Neuronal stem cell (in vitro differentiated cells): Measurements from ENCODE around the gene GUCA1A.

Experiments
- DNase-seq: peaks from one replicate; pipeline ENCODE4 v3.0.0-alpha.2; 2013; ENCODE audit warnings: low spot score
- H2AFZ ChIP-seq: one replicate; pipeline ENCODE4 v1.6.1; 2013; ENCODE audit warnings: mild to moderate bottlenecking, low read length, inconsistent platforms
- H2AK5ac ChIP-seq: 2 replicates; pipeline ENCODE4 v1.6.1; 2013; ENCODE audit warnings: low read depth, mild to moderate bottlenecking, inconsistent platforms, low read length, moderate library complexity, mixed read lengths
- H2BK120ac ChIP-seq: 2 replicates; pipeline ENCODE4 v1.6.1; 2013; ENCODE audit warnings: low read depth, mild to moderate bottlenecking, inconsistent platforms, low read length, moderate library complexity, mixed read lengths
- H2BK12ac ChIP-seq: one replicate; pipeline ENCODE4 v1.6.1; 2013; ENCODE audit warnings: low read length, inconsistent platforms
- H2BK15ac ChIP-seq: 2 replicates; pipeline ENCODE4 v1.6.1; 2013; ENCODE audit warnings: mild to moderate bottlenecking, low read length, inconsistent platforms, mixed read lengths
- H2BK5ac ChIP-seq: one replicate; pipeline ENCODE4 v1.6.1; 2013; ENCODE audit warnings: inconsistent platforms, mild to moderate bottlenecking, low read length, moderate library complexity
- H3K14ac ChIP-seq: one replicate; pipeline ENCODE4 v1.6.1; 2013; ENCODE audit warnings: low read length, inconsistent platforms
- H3K18ac ChIP-seq: 2 replicates; pipeline ENCODE4 v1.6.1; 2013; ENCODE audit warnings: low read length, inconsistent platforms
- H3K23ac ChIP-seq: 2 replicates; pipeline ENCODE4 v1.6.1; 2013; ENCODE audit warnings: low read depth, mild to moderate bottlenecking, mixed read lengths, low read length, inconsistent platforms; ENCODE audit not compliant: poor library complexity
- H3K27ac ChIP-seq: replicated peaks from 3 replicates; pipeline ENCODE4 v1.5.1; 2013; ENCODE audit warnings: low read length, inconsistent platforms
- H3K27me3 ChIP-seq, 3 experiments: 2 replicates each; pipeline ENCODE4 v1.6.1; 2013; ENCODE audit warnings: low read length in 3 of 3, mild to moderate bottlenecking in 2 of 3, inconsistent platforms in 1 of 3, low read depth in 1 of 3, mixed read lengths in 1 of 3, moderate library complexity in 1 of 3; ENCODE audit not compliant: control insufficient read depth in 3 of 3, insufficient read depth in 3 of 3
- H3K36me3 ChIP-seq, 2 donors: replicated peaks in 1 of 2; 2 replicates each; pipeline ENCODE4 v1.6.1; 2013; ENCODE audit warnings: low read length in 2 of 2; ENCODE audit not compliant: control insufficient read depth in 2 of 2, insufficient read depth in 2 of 2
- H3K4ac ChIP-seq: 2 replicates; pipeline ENCODE4 v1.6.1; 2013; ENCODE audit warnings: inconsistent platforms, mild to moderate bottlenecking, low read length, moderate library complexity
- H3K4me1 ChIP-seq, 2 donors: 1 replicate in 1 of 2; 2 replicates in 1 of 2; pipeline ENCODE4 v1.6.1; 2013; ENCODE audit warnings: low read length in 2 of 2, low read depth in 1 of 2; ENCODE audit not compliant: control insufficient read depth in 2 of 2, insufficient read depth in 1 of 2
- H3K4me2 ChIP-seq: one replicate; pipeline ENCODE4 v1.6.1; 2013; ENCODE audit warnings: mild to moderate bottlenecking, low read length, inconsistent platforms; ENCODE audit not compliant: insufficient read depth, poor library complexity, severe bottlenecking
- H3K4me3 ChIP-seq, 2 donors: 2 replicates each; pipeline ENCODE4 v1.5.1; 2013; ENCODE audit warnings: low read length in 2 of 2, mild to moderate bottlenecking in 2 of 2, inconsistent platforms in 1 of 2, moderate library complexity in 1 of 2
- H3K79me1 ChIP-seq: one replicate; pipeline ENCODE4 v1.6.1; 2013; ENCODE audit warnings: low read depth, mild to moderate bottlenecking, inconsistent platforms, low read length, moderate library complexity
- H3K9ac ChIP-seq: one replicate; pipeline ENCODE4 v1.6.1; 2013; ENCODE audit warnings: mild to moderate bottlenecking, low read depth, low read length, inconsistent platforms; ENCODE audit not compliant: poor library complexity
- H3K9me3 ChIP-seq, 2 donors: replicated peaks in 1 of 2; 2 replicates each; pipeline versions ENCODE3 to v1.6.1; 2013; ENCODE audit warnings: low read length in 2 of 2, mild to moderate bottlenecking in 2 of 2, inconsistent platforms in 1 of 2, low read depth in 1 of 2, mixed read lengths in 1 of 2, moderate library complexity in 1 of 2; ENCODE audit not compliant: control insufficient read depth in 2 of 2, insufficient read depth in 1 of 2
- H4K8ac ChIP-seq: one replicate; pipeline ENCODE4 v1.6.1; 2013; ENCODE audit warnings: low read depth, mild to moderate bottlenecking, inconsistent platforms, low read length, moderate library complexity
- H4K91ac ChIP-seq: one replicate; pipeline ENCODE4 v1.6.1; 2013; ENCODE audit warnings: low read length, low read depth, mild to moderate bottlenecking, inconsistent platforms; ENCODE audit not compliant: poor library complexity
- WGBS, 2 donors: extraction: QIAGEN DNeasy Blood & Tissue Kit; methylation state at CpG; one replicate each; pipeline ENCODE4 v1.1.7; 2013; ENCODE audit warnings: missing lambda C conversion rate in 2 of 2, mixed read lengths in 1 of 2; ENCODE audit not compliant: insufficient read length in 2 of 2, insufficient replicate concordance in 1 of 2; ENCODE audit errors: extremely low coverage in 2 of 2; 5-methylcytosine and 5-hydroxymethylcytosine counted together

The GUCA1A gene

DNA sequence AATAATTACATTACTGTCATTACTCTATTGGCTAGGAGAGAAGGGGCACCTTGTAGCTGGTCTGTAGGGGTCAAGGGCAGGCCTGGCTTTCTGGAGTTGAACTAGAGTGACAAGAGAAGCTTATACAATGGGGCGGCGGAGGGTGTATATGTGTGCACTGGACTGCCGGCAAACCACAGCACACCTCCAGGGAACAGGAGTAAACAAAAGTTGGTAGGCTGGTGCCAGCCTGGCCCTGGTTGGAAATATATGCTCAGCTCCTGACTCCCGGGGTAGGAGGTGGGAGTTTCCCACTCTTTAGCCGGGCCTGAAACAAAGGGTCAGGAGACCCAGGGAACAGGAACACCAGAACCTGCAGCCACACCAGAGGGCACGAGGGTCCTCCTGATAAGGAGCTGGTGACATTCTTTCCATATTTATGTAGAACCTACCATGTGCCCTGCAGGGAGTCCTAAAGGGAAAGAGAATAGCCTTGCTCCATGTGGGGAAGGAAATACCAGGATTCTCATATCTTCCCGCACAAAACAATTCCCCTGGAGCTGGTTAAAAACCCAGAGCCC, 35.9 kb upstream of the GUCA1A start:
- Histone ChIP-seq H2BK12ac (peak overlapping the region; percentile 86), H3K4me3 (peak overlapping the region in 1 of 2 donors; percentile 31), H2BK15ac (no peak overlapping the region), H3K36me3 (no peaks in the 10 kb centered on the region), H4K91ac (no peak overlapping the region), H3K9me3 (no peaks in the 10 kb centered on the region), H2AK5ac (no peak overlapping the region), H2BK5ac (peak overlapping the region; percentile 3), H3K14ac (no peak overlapping the region), H3K9ac (no peak overlapping the region), H3K23ac (no peak overlapping the region), H3K4me2 (peak overlapping the region; percentile 42), H3K79me1 (no peaks in the 10 kb centered on the region), H3K27ac (peak overlapping the region; percentile 71), H4K8ac (no peak overlapping the region), H3K18ac (peak overlapping the region; percentile 33), H3K4ac (no peak overlapping the region), H2AFZ (peak overlapping the region; percentile 89), H2BK120ac (no peak overlapping the region), H3K27me3 (peaks cover 2 to 29% (median 22%) of the 10 kb centered on the region in 3 experiments), H3K4me1 (peaks cover 30 to 33% of the 10 kb centered on the region in 2 donors)
- WGBS, 2 donors: no CpG with 5 or more reads among the region's 7 CpGs
- DNase-seq: no peak

DNA sequence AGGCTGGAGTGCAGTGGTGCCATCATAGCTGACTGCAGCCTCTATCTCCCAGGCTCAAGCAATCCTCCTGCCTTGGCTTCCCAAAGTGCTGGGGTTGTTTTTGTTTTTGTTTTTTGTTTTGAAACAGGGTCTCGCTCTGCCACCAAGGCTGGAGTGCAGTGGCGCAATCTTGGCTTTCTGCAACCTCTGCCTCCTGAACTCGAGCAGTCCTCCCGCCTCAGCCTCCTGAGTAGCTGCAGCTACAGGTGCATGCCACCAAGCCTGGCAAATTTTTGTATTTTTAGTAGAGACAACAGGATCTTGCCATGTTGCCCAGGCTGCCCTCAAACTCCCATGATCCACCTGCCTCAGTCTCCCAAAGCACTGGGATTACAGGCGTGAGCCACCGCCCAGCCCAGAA, 35.0 kb upstream of the GUCA1A start:
- no peak overlapping the region for H2AFZ ChIP-seq
- no peaks in the 10 kb centered on the region for H3K9me3 ChIP-seq
- H3K4ac ChIP-seq: no peak overlapping the region
- no peak overlapping the region for H3K23ac ChIP-seq
- no peak for DNase-seq
- no peak overlapping the region for H3K14ac ChIP-seq
- H4K91ac ChIP-seq: no peak overlapping the region
- H3K27ac ChIP-seq: peak overlapping the region; percentile 43
- no peak overlapping the region for H2BK5ac ChIP-seq
- H4K8ac ChIP-seq: no peak overlapping the region
- no CpG with 5 or more reads among the region's 6 CpGs for WGBS, 2 donors
- no peak overlapping the region for H2BK120ac ChIP-seq
- no peak overlapping the region for H2BK12ac ChIP-seq
- H2AK5ac ChIP-seq: peak overlapping the region; percentile 51
- no peak overlapping the region for H3K9ac ChIP-seq
- no peaks in the 10 kb centered on the region for H3K79me1 ChIP-seq
- H3K27me3 ChIP-seq: peaks cover 7 to 38% (median 30%) of the 10 kb centered on the region in 3 experiments
- no peak overlapping the region for H3K4me3 ChIP-seq
- H3K4me2 ChIP-seq: peak overlapping the region; percentile 12
- H3K18ac ChIP-seq: peak overlapping the region; percentile 76
- no peak overlapping the region for H2BK15ac ChIP-seq
- H3K4me1 ChIP-seq: peaks cover 31 to 37% of the 10 kb centered on the region in 2 donors
- no peaks in the 10 kb centered on the region for H3K36me3 ChIP-seq

GRCh38 chr6:42138630-42139619, 34.2 kb upstream of the GUCA1A start:
- H3K36me3 ChIP-seq: no peaks in the 10 kb centered on the region
- H4K91ac ChIP-seq: no peak overlapping the region

GRCh38 chr6:42140032-42140431, 33.1 kb upstream of the GUCA1A start:
- Histone ChIP-seq H2AK5ac (peak overlapping the region; percentile 33), H3K27me3 (peaks cover 7 to 46% (median 35%) of the 10 kb centered on the region in 3 experiments), H3K4me2 (no peak overlapping the region), H3K4me1 (peaks cover 31 to 35% of the 10 kb centered on the region in 2 donors), H3K9me3 (no peaks in the 10 kb centered on the region), H3K4ac (no peak overlapping the region), H3K36me3 (no peaks in the 10 kb centered on the region), H3K14ac (no peak overlapping the region), H3K23ac (no peak overlapping the region), H4K8ac (no peak overlapping the region), H3K27ac (no peak overlapping the region), H4K91ac (peak overlapping the region; percentile 85), H2BK5ac (no peak overlapping the region), H3K18ac (peak overlapping the region; percentile 6), H2BK120ac (no peak overlapping the region), H3K79me1 (no peaks in the 10 kb centered on the region), H3K4me3 (peak overlapping the region in 1 of 2 donors; percentile 40), H2AFZ (no peak overlapping the region), H2BK15ac (peak overlapping the region; percentile 2), H2BK12ac (peak overlapping the region; percentile 69), H3K9ac (no peak overlapping the region)
- no peak for DNase-seq
- WGBS, 2 donors: no CpG with 5 or more reads among the region's 5 CpGs

More at GRCh38 chr6:42138630-42139619, 34.2 kb upstream of the GUCA1A start:
- no peaks in the 10 kb centered on the region for H3K79me1 ChIP-seq
- peak overlapping the region; percentile 63 for H3K18ac ChIP-seq
- no peak overlapping the region for H3K23ac ChIP-seq
- H3K27me3 ChIP-seq: peaks cover 7 to 45% (median 35%) of the 10 kb centered on the region in 3 experiments
- H3K14ac ChIP-seq: no peak overlapping the region
- peak; percentile 58 for DNase-seq
- no peak overlapping the region for H3K9ac ChIP-seq
- peak overlapping the region; percentile 51 for H2AK5ac ChIP-seq
- peak overlapping the region; percentile 23 for H2AFZ ChIP-seq
- no peak overlapping the region for H2BK15ac ChIP-seq
- no CpG with 5 or more reads among the region's 9 CpGs for whole genome bisulfite sequencing, 2 donors
- H2BK120ac ChIP-seq: no peak overlapping the region
- H4K8ac ChIP-seq: no peak overlapping the region
- no peak overlapping the region for H2BK12ac ChIP-seq
- H2BK5ac ChIP-seq: no peak overlapping the region
- H3K4me2 ChIP-seq: peak overlapping the region; percentile 12
- peak overlapping the region; percentile 72 for H3K27ac ChIP-seq
- no peaks in the 10 kb centered on the region for H3K9me3 ChIP-seq
- peaks cover 31 to 36% of the 10 kb centered on the region in 2 donors for H3K4me1 ChIP-seq
- H3K4ac ChIP-seq: no peak overlapping the region
- no peak overlapping the region for H3K4me3 ChIP-seq
